Measurements from ENCODE around the gene TMEM91.
"Not testable (repeated sequence)": the region's sequence is repeated elsewhere in the genome, so short reads cannot be mapped to it uniquely, and the experiment has no call there.

Gene TMEM91

GRCh38 chr19:41376241-41376997 lies at the start of gene TMEM91:
Gene TMEM91 (plus strand): TSS chr19:41376533. CDS start chr19:41378310, 1,777 bp downstream.
- no peak for DNase-seq (ENCODE audit: low spot score)

GRCh38 chr19:41327076-41327575 lies 49.2 kb upstream of the TMEM91 start:
- no peak for DNase-seq (ENCODE audit: low spot score)

- peak; percentile 76 for DNase-seq (ENCODE audit: low spot score)
These were observed 48.7 kb upstream of the TMEM91 start for GRCh38 chr19:41327576-41328156.

- DNase-seq (ENCODE audit: low spot score): peak; percentile 53
These were observed 48.0 kb upstream of the TMEM91 start for GRCh38 chr19:41328157-41328841.

GRCh38 chr19:41328842-41329225 lies 47.5 kb upstream of the TMEM91 start:
- peak; percentile 56 for DNase-seq (ENCODE audit: low spot score)

GRCh38 chr19:41330481-41330880 lies 45.9 kb upstream of the TMEM91 start:
- no peak for DNase-seq (ENCODE audit: low spot score)

GRCh38 chr19:41330946-41331678 lies 45.2 kb upstream of the TMEM91 start:
- no peak for DNase-seq (ENCODE audit: low spot score)

GRCh38 chr19:41332000-41332399 lies 44.3 kb upstream of the TMEM91 start:
- no peak for DNase-seq (ENCODE audit: low spot score)

GRCh38 chr19:41332468-41332867 lies 43.9 kb upstream of the TMEM91 start:
- DNase-seq (ENCODE audit: low spot score): no peak

- no peak for DNase-seq (ENCODE audit: low spot score)
These were observed 41.5 kb upstream of the TMEM91 start for GRCh38 chr19:41334793-41335192.

- DNase-seq (ENCODE audit: low spot score): no peak
These were observed 40.9 kb upstream of the TMEM91 start for GRCh38 chr19:41335467-41335866.

GRCh38 chr19:41339936-41340335 lies 36.4 kb upstream of the TMEM91 start:
- no peak for DNase-seq (ENCODE audit: low spot score)

- no peak for DNase-seq (ENCODE audit: low spot score)
These were observed 34.5 kb upstream of the TMEM91 start for GRCh38 chr19:41341669-41342490.

- no peak for DNase-seq (ENCODE audit: low spot score)
These were observed 32.2 kb upstream of the TMEM91 start for GRCh38 chr19:41344162-41344561.

- DNase-seq (ENCODE audit: low spot score): not testable (repeated sequence)
These were observed 29.4 kb upstream of the TMEM91 start for GRCh38 chr19:41346916-41347315.

GRCh38 chr19:41350735-41351338 lies 25.5 kb upstream of the TMEM91 start:
- no peak for DNase-seq (ENCODE audit: low spot score)

- peak; percentile 75 for DNase-seq (ENCODE audit: low spot score)
These were observed 24.7 kb upstream of the TMEM91 start for GRCh38 chr19:41351339-41352245.

GRCh38 chr19:41352279-41352608 lies 24.1 kb upstream of the TMEM91 start:
- DNase-seq (ENCODE audit: low spot score): no peak

- DNase-seq (ENCODE audit: low spot score): peak; percentile 86
These were observed 23.5 kb upstream of the TMEM91 start for GRCh38 chr19:41352609-41353465.
